PFSK-1 (cell line): Measurements from ENCODE around the gene GMDS.

ENCODE experiments used
- FOXP2 ChIP-seq: optimal IDR thresholded peaks from 2 replicates; pipeline ENCODE3; 2011; ENCODE audit warnings: borderline replicate concordance, control low read depth, inconsistent platforms; ENCODE audit not compliant: insufficient read depth; ENCODE audit errors: extremely low read length, extremely low read depth
- POLR2AphosphoS5 ChIP-seq: IDR thresholded peaks from 2 replicates; pipeline ENCODE4 v1.6.1; 2012; ENCODE audit warnings: low read depth, mild to moderate bottlenecking, control low read depth, low read length, moderate library complexity
- REST ChIP-seq, 2 experiments: IDR thresholded peaks; 2 replicates each; pipeline versions ENCODE4 v1.6.1 to v1.8.0; 2011 to 2012; ENCODE audit warnings: low read depth in 2 of 2, low read length in 2 of 2, control low read depth in 1 of 2, inconsistent platforms in 1 of 2, mild to moderate bottlenecking in 1 of 2, moderate library complexity in 1 of 2; ENCODE audit not compliant: insufficient read depth in 1 of 2
- SIN3A ChIP-seq: IDR thresholded peaks from 2 replicates; pipeline ENCODE4 v1.6.1; 2012; ENCODE audit warnings: mild to moderate bottlenecking, low read length, moderate library complexity, borderline replicate concordance; ENCODE audit not compliant: insufficient read depth
- TAF1 ChIP-seq: IDR thresholded peaks from 2 replicates; pipeline ENCODE4 v1.6.1; 2012; ENCODE audit warnings: low read length, control low read depth, borderline replicate concordance; ENCODE audit not compliant: insufficient read depth

Gene GMDS

GRCh38 chr6:1603708-1604107 is 641.7 kb downstream of the GMDS start:
- TF ChIP-seq FOXP2, result no peak
- no peak for TF ChIP-seq SIN3A
- no peak for TF ChIP-seq POLR2AphosphoS5
- TF ChIP-seq REST (IDR thresholded peaks at IDR 0.05; ENCODE audit: insufficient read depth in 1 of 2, low read depth in 2 of 2, low read length in 2 of 2), result no peak
- no peak for TF ChIP-seq TAF1

- TF ChIP-seq REST (IDR thresholded peaks at IDR 0.05; ENCODE audit: insufficient read depth in 1 of 2, low read depth in 2 of 2, low read length in 2 of 2), result no peak
- TF ChIP-seq FOXP2, result no peak
- TF ChIP-seq TAF1, result no peak
- TF ChIP-seq POLR2AphosphoS5, result no peak
These were observed 643.2 kb downstream of the GMDS start for GRCh38 chr6:1602049-1602713.

DNA sequence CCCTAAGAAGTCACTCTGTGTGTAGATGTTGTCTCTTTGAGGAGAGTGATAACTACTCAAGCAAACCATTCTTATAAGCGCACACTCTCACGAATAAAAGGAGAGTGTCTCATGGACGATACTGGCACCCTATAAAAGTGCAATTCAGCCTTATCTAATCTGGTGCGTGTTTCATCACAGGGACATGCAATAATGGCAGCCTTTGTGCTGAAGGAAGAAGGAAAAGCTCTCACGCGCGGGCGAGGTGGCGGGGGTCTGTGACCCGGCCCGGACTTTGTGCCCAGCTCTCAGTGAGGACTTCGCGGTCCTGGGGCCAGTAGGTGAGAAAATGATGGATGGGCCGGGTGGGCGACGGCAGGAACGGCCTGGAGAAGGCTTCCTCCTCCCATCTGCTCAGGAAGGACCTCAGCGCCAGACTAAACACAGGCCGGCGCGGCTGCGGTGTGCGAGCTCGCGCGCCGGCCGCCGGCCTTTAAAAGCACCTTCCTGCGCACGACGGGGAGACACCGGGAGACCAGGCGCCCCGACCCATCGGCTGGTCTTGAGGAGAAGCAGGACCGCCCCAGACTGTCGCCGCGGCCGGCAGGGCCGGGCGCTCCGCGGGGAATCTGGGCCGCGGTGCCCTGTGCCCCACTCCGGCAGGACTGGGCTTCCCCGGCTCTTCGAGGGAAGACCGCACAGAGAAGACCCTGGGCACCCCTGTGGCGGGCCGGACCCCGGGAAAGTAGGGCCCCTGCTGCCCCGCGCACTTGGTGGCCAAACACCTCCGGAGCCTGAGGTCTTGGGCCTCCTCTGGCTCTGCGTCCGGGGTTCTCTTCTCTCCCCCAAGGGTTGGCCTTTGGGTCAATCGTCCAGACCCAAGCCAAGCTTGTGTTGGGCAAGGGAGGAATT is 644.0 kb downstream of the GMDS start:
- TF ChIP-seq POLR2AphosphoS5, result no peak
- TF ChIP-seq SIN3A, result no peak
- TF ChIP-seq TAF1, result no peak
- TF ChIP-seq REST (IDR thresholded peaks at IDR 0.05; ENCODE audit: insufficient read depth in 1 of 2, low read depth in 2 of 2, low read length in 2 of 2), result no peak
- TF ChIP-seq FOXP2, result no peak

DNA sequence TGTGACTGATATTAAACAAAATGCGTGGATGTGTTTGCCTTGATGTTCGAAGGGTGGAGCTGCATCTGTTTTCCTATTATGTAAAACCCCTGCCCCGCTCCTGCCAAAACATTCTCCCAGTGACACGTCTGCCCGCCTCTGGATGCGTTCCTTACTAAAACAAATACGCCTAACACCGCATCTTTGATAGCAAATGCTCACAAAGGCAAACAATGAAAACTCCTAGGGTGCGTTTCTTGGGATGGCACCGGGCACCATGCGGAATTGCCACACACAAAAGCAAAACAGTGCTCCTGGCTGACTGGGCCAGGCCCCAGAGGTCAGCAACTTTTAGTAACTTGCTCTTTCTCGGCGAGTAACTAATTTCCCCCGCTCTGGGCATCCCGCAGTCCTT is 644.6 kb downstream of the GMDS start:
- TF ChIP-seq SIN3A, result no peak
- TF ChIP-seq TAF1, result no peak
- no peak for TF ChIP-seq REST (IDR thresholded peaks at IDR 0.05; ENCODE audit: insufficient read depth in 1 of 2, low read depth in 2 of 2, low read length in 2 of 2)
- TF ChIP-seq POLR2AphosphoS5, result no peak
- TF ChIP-seq FOXP2, result no peak
